HG02973 (cell line): ENCODE measurements around the gene PTPRD.

Experiments
- ATAC-seq: cut with Tn5 transposase; IDR thresholded peaks from one replicate; pipeline ENCODE4 v1.9.1; 2021; ENCODE audit warnings: moderate library complexity; ENCODE audit not compliant: unreplicated experiment

PTPRD gene

GRCh38 chr9:8267636-8268035, 2345.2 kb downstream of the PTPRD start:
- no peak for ATAC-seq

- ATAC-seq, result no peak
These were observed 2345.9 kb downstream of the PTPRD start for GRCh38 chr9:8266861-8267260.

- no peak for ATAC-seq
These were observed 2347.5 kb downstream of the PTPRD start for GRCh38 chr9:8265281-8265680.
